ENCODE results near the gene SPNS2. TPM values are rescaled to one million over a fixed set of nuclear protein-coding genes. Genes with fewer than 3 reads are reported as not detected.

SPNS2 gene
- total RNA-seq, 1 experiment from 2014 or later: 33.8 TPM

DNA sequence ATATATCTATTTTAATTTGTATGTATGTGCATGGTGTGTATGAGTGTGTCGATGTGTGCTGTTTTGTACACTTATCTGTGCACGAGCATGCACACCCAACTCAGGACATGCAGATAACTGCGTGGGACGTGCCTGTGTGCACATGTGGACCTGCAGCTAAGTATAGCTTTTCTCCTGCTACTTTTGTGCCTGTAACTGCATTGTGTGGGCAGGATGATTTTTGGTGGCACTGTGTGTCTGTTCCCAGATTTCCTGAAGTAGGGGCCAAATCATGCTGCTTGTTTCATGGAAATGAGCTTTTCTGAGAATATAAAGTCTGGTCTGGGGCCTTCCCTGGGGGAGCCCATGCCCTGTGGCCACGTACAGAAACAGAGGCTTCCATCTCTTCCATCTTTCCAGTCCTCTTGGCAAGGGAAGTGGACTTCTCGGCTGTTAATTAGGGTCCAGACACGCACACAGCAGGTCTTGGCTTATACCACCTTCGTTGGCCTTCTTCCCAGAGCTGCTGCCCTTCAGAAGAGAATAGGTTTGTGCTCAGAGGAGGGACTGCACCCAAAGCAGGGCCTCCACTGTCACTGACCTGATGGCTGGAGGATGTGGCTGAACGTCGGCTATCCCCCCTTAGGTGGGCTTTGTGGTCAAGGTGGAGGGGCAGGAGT, 34.7 kb upstream of the SPNS2 start:
- Histone ChIP-seq H3K9me3 (ENCODE audit: insufficient read depth, low read depth) (no peaks in the 10 kb centered on the region; the same call in 1 of the 2 replicates), H3K4me3 (no peak overlapping the region), H3K27ac (no peak overlapping the region), H3K4me2 (no peak overlapping the region), H3K79me2 (ENCODE audit: low read depth) (no peaks in the 10 kb centered on the region), H4K20me1 (ENCODE audit: insufficient read depth) (no peaks in the 10 kb centered on the region), H3K4me1 (replicated peaks; ENCODE audit: insufficient read depth) (no peaks in the 10 kb centered on the region; the same call in 1 of the 2 replicates), H3F3A (ENCODE audit: insufficient read depth, low read depth) (peaks cover 5% of the 10 kb centered on the region; the same call in 1 of the 2 replicates), H3K9me2 (ENCODE audit: insufficient read depth) (no peaks in the 10 kb centered on the region), H2AFZ (no peak overlapping the region), H3K36me3 (ENCODE audit: low read depth) (no peaks in the 10 kb centered on the region), H3K27me3 (ENCODE audit: insufficient read depth, low read depth) (no peaks in the 10 kb centered on the region)
- DNase-seq: no peak
- ChIA-PET POLR2A (ENCODE audit: unreplicated experiment) (no interaction called here), CTCF (no interaction called here)
- BruUV-seq (replicated peaks): no TSS peak
- no peak for TF ChIP-seq EZH2 (IDR thresholded peaks at IDR 0.05; ENCODE audit: low read depth)
- TF ChIP-seq, protein P1, sequence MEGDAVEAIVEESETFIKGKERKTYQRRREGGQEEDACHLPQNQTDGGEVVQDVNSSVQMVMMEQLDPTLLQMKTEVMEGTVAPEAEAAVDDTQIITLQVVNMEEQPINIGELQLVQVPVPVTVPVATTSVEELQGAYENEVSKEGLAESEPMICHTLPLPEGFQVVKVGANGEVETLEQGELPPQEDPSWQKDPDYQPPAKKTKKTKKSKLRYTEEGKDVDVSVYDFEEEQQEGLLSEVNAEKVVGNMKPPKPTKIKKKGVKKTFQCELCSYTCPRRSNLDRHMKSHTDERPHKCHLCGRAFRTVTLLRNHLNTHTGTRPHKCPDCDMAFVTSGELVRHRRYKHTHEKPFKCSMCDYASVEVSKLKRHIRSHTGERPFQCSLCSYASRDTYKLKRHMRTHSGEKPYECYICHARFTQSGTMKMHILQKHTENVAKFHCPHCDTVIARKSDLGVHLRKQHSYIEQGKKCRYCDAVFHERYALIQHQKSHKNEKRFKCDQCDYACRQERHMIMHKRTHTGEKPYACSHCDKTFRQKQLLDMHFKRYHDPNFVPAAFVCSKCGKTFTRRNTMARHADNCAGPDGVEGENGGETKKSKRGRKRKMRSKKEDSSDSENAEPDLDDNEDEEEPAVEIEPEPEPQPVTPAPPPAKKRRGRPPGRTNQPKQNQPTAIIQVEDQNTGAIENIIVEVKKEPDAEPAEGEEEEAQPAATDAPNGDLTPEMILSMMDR (conservative IDR thresholded peaks at IDR 0.05): no peak
- intact Hi-C loops (cut with micrococcal nuclease; ENCODE audit: unreplicated experiment): no loop called here

DNA sequence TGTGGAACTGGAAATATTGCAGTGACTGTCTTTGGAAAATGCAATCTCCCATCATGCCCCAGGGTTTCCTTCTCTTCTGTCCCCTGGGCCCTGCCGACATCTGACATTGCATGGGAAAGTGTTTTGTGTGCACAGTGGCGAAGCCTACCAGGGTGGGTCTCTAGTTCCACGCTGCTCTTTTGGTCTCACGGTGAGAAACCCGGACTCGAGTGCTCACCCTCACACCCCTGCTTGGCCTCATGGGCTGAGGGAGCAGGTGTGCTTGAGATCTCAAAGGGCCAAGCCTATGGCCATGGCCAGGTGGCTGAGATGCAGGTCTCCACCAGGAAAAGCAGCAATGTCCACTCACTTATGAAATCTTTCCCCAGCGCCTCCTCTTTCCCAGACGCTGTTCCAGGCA, 32.9 kb upstream of the SPNS2 start:
- no peak overlapping the region for H2AFZ ChIP-seq
- H3K9me3 ChIP-seq (ENCODE audit: insufficient read depth, low read depth): no peaks in the 10 kb centered on the region; the same call in 1 of the 2 replicates
- no peaks in the 10 kb centered on the region for H3K27me3 ChIP-seq (ENCODE audit: insufficient read depth, low read depth)
- TF ChIP-seq, protein P1 (conservative IDR thresholded peaks at IDR 0.05): no peak
- no peak for TF ChIP-seq EZH2 (IDR thresholded peaks at IDR 0.05; ENCODE audit: low read depth)
- H3K4me2 ChIP-seq: no peak overlapping the region
- no peak overlapping the region for H3K4me3 ChIP-seq
- H4K20me1 ChIP-seq (ENCODE audit: insufficient read depth): no peaks in the 10 kb centered on the region
- no peaks in the 10 kb centered on the region for H3K36me3 ChIP-seq (ENCODE audit: low read depth)
- no peaks in the 10 kb centered on the region for H3K9me2 ChIP-seq (ENCODE audit: insufficient read depth)
- H3K79me2 ChIP-seq (ENCODE audit: low read depth): no peaks in the 10 kb centered on the region
- POLR2A ChIA-PET (ENCODE audit: unreplicated experiment): no interaction called here
- intact Hi-C loops (cut with micrococcal nuclease; ENCODE audit: unreplicated experiment): no loop called here
- no peaks in the 10 kb centered on the region; the same call in 1 of the 2 replicates for H3K4me1 ChIP-seq (replicated peaks; ENCODE audit: insufficient read depth)
- no peak overlapping the region for H3K27ac ChIP-seq
- H3F3A ChIP-seq (ENCODE audit: insufficient read depth, low read depth): peaks cover 5% of the 10 kb centered on the region; the same call in 1 of the 2 replicates
- no TSS peak for BruUV-seq (replicated peaks)
- CTCF ChIA-PET: no interaction called here
- DNase-seq: no peak

DNA sequence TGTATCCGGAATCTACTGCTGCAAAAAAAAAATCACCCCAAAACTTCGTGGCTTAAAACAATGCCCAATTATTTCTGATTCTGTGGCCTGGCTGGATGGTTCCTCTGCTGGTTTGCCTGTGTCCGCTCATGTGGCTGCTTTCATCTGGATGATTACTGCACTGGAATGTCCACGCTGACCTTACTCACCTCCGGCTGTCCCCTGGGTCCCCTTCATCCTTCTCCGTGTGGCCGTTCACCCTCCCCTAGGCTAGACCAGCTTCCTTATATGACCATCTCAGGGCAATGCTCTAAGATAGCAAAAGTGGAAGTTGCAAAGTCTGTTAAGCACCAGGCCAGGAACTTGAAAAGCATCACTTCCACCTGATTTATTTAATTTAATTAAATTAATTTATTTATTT, 31.4 kb upstream of the SPNS2 start:
- Histone ChIP-seq H3K9me3 (ENCODE audit: insufficient read depth, low read depth) (no peaks in the 10 kb centered on the region), H3K27me3 (ENCODE audit: insufficient read depth, low read depth) (no peaks in the 10 kb centered on the region), H3K79me2 (ENCODE audit: low read depth) (no peaks in the 10 kb centered on the region), H3K27ac (no peak overlapping the region), H3F3A (ENCODE audit: insufficient read depth, low read depth) (peaks cover 5% of the 10 kb centered on the region; the same call in 1 of the 2 replicates), H2AFZ (no peak overlapping the region), H3K4me1 (replicated peaks; ENCODE audit: insufficient read depth) (no peaks in the 10 kb centered on the region; the same call in 1 of the 2 replicates), H3K36me3 (ENCODE audit: low read depth) (no peaks in the 10 kb centered on the region), H3K4me3 (no peak overlapping the region), H4K20me1 (ENCODE audit: insufficient read depth) (no peaks in the 10 kb centered on the region), H3K4me2 (no peak overlapping the region), H3K9me2 (ENCODE audit: insufficient read depth) (no peaks in the 10 kb centered on the region)
- no peak for DNase-seq
- no TSS peak for BruUV-seq (replicated peaks)
- TF ChIP-seq EZH2 (IDR thresholded peaks at IDR 0.05; ENCODE audit: low read depth): no peak
- TF ChIP-seq, protein P1 (conservative IDR thresholded peaks at IDR 0.05): no peak
- ChIA-PET CTCF (no interaction called here), POLR2A (ENCODE audit: unreplicated experiment) (no interaction called here)
- intact Hi-C loops (cut with micrococcal nuclease; ENCODE audit: unreplicated experiment): no loop called here

Measured in PC-9 (cell line).